ENCODE data around the gene AMPH.
"Not testable (repeated sequence)": the region's sequence is repeated elsewhere in the genome, so short reads cannot be mapped to it uniquely, and the experiment has no call there.

The AMPH gene

DNA sequence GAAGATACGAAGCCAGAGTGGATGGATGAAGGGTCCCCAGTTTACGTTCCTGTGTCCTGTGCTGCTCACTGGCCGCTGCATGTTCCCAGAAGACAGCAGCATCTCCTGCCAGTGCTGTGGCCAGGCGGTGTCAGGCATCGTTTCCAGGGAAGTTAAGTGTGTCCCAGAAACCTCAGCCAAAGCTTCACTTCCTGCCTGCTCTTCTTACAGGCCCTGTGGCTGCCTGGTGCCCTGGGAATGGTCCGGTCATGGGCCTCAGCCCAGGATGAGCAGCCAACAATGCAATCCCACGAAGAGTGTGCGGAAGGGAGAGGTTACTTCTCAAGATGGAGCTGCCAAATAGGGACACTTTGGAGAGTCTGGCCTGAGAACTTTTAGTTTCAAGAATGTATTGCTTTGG is 258.0 kb downstream of the AMPH start:
- Histone ChIP-seq H3K27me3 (ENCODE audit: insufficient read depth, low read length) (no peaks in the 10 kb centered on the region), H3K4me1 (ENCODE audit: control insufficient read depth, insufficient read depth, low read length, unreplicated experiment) (peaks cover 8% of the 10 kb centered on the region), H3K79me2 (ENCODE audit: control insufficient read depth, insufficient read depth, low read length, unreplicated experiment) (no peaks in the 10 kb centered on the region), H3K27ac (ENCODE audit: low read depth, low read length) (no peak overlapping the region), H3K4me3 (ENCODE audit: low read depth, low read length) (no peak overlapping the region), H2AFZ (ENCODE audit: low read length, unreplicated experiment) (no peak overlapping the region), H3K36me3 (ENCODE audit: insufficient read depth, low read length) (no peaks in the 10 kb centered on the region)

GRCh38 chr7:38372290-38372689 is 258.9 kb downstream of the AMPH start:
- H3K27me3 ChIP-seq (ENCODE audit: insufficient read depth, low read length): no peaks in the 10 kb centered on the region
- no peak overlapping the region for H3K4me3 ChIP-seq (ENCODE audit: low read depth, low read length)
- no peaks in the 10 kb centered on the region for H3K79me2 ChIP-seq (ENCODE audit: control insufficient read depth, insufficient read depth, low read length, unreplicated experiment)
- H3K27ac ChIP-seq (ENCODE audit: low read depth, low read length): no peak overlapping the region
- H3K36me3 ChIP-seq (ENCODE audit: insufficient read depth, low read length): no peaks in the 10 kb centered on the region
- H3K4me1 ChIP-seq (ENCODE audit: control insufficient read depth, insufficient read depth, low read length, unreplicated experiment): peaks cover 8% of the 10 kb centered on the region
- H2AFZ ChIP-seq (ENCODE audit: low read length, unreplicated experiment): no peak overlapping the region

DNA sequence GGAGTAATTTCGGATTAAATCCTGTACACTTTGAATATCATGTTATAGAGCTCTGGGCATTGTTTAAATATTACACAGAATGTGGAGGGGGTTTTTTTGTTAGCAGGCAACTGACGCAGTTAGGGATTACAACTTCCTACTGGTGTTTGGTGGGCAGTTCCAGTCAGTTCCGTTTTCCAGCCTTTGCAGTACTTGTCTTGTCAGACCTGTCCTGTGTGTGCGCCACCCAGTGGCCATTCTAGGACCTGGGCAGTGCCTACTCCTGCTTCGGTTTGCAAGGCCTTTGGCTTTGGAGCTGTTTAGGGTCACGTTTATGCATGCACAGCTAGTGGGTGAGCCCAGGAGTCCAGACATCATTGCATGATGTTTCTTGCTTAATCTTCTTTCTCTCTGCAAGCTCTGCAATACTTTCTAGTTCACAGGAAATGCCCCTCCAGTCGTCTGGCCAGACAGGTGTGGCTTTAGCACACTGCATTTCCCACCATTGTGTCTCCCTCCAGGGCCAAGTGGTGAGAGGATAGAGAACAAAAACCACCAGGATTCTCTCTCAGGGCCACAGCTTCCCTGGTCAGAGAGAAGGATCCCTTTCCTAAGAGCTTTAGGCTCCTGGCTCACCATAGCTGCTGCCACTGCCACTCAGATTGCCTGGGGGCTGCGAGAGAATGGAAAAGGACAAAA is 261.2 kb downstream of the AMPH start:
- peak overlapping the region; percentile 41 for H2AFZ ChIP-seq (ENCODE audit: low read length, unreplicated experiment)
- H3K27me3 ChIP-seq (ENCODE audit: insufficient read depth, low read length): no peaks in the 10 kb centered on the region
- H3K4me3 ChIP-seq (ENCODE audit: low read depth, low read length): no peak overlapping the region
- no peaks in the 10 kb centered on the region for H3K79me2 ChIP-seq (ENCODE audit: control insufficient read depth, insufficient read depth, low read length, unreplicated experiment)
- H3K27ac ChIP-seq (ENCODE audit: low read depth, low read length): no peak overlapping the region
- H3K36me3 ChIP-seq (ENCODE audit: insufficient read depth, low read length): no peaks in the 10 kb centered on the region
- peaks cover 8% of the 10 kb centered on the region for H3K4me1 ChIP-seq (ENCODE audit: control insufficient read depth, insufficient read depth, low read length, unreplicated experiment)

- Histone ChIP-seq H3K27me3 (ENCODE audit: insufficient read depth, low read length) (no peaks in the 10 kb centered on the region), H3K79me2 (ENCODE audit: control insufficient read depth, insufficient read depth, low read length, unreplicated experiment) (no peaks in the 10 kb centered on the region), H3K4me1 (ENCODE audit: control insufficient read depth, insufficient read depth, low read length, unreplicated experiment) (peaks cover 8% of the 10 kb centered on the region), H3K36me3 (ENCODE audit: insufficient read depth, low read length) (no peaks in the 10 kb centered on the region), H2AFZ (ENCODE audit: low read length, unreplicated experiment) (no peak overlapping the region), H3K27ac (ENCODE audit: low read depth, low read length) (no peak overlapping the region), H3K4me3 (ENCODE audit: low read depth, low read length) (no peak overlapping the region)
Measured at GRCh38 chr7:38368191-38368605, 263.0 kb downstream of the AMPH start.

DNA sequence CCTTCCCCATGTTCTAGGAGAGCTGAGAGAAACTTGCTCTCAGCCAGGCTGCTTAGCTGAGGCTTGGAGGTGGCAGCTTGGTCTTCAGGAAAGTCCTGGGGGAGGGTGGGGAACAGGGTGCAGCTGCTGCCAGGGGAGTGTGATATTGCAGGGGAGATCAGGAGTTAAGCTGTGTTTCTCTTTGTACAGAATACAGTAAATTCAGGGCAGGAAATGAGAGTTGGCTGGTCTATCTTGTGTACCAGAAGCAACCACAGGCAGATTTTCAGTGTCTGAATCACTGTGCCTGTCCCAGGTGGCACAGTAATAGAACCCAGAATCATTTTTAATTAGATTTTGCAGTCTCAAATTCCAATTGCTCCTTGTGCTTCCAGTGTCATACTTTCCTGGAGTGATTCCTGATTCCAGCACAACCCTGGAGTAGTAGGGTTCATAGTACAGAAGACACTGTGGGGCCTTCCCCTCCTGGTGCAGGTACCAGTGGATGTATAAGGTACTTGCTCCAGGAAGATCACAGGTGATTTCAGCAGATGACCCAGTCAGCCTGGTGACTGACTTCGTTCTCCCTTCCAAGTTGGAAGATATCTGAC is 263.8 kb downstream of the AMPH start:
- Histone ChIP-seq H3K4me3 (ENCODE audit: low read depth, low read length) (no peak overlapping the region), H3K27me3 (ENCODE audit: insufficient read depth, low read length) (no peaks in the 10 kb centered on the region), H3K27ac (ENCODE audit: low read depth, low read length) (no peak overlapping the region), H3K36me3 (ENCODE audit: insufficient read depth, low read length) (no peaks in the 10 kb centered on the region), H2AFZ (ENCODE audit: low read length, unreplicated experiment) (peak overlapping the region; percentile 9), H3K79me2 (ENCODE audit: control insufficient read depth, insufficient read depth, low read length, unreplicated experiment) (no peaks in the 10 kb centered on the region), H3K4me1 (ENCODE audit: control insufficient read depth, insufficient read depth, low read length, unreplicated experiment) (peaks cover 8% of the 10 kb centered on the region)

- not testable (repeated sequence) for H2AFZ ChIP-seq (ENCODE audit: low read length, unreplicated experiment); H3K27ac ChIP-seq (ENCODE audit: low read depth, low read length); H3K79me2 ChIP-seq (ENCODE audit: control insufficient read depth, insufficient read depth, low read length, unreplicated experiment); H3K4me1 ChIP-seq (ENCODE audit: control insufficient read depth, insufficient read depth, low read length, unreplicated experiment); H3K36me3 ChIP-seq (ENCODE audit: insufficient read depth, low read length); H3K27me3 ChIP-seq (ENCODE audit: insufficient read depth, low read length); H3K4me3 ChIP-seq (ENCODE audit: low read depth, low read length)
Measured at GRCh38 chr7:38363379-38363778, 267.8 kb downstream of the AMPH start.

- not testable (repeated sequence) for H2AFZ ChIP-seq (ENCODE audit: low read length, unreplicated experiment)
Measured at GRCh38 chr7:38362611-38363237, 268.4 kb downstream of the AMPH start.

GRCh38 chr7:38360776-38361175 is 270.4 kb downstream of the AMPH start:
- H3K27ac ChIP-seq (ENCODE audit: low read depth, low read length): no peak overlapping the region
- H2AFZ ChIP-seq (ENCODE audit: low read length, unreplicated experiment): no peak overlapping the region
- no peaks in the 10 kb centered on the region for H3K4me1 ChIP-seq (ENCODE audit: control insufficient read depth, insufficient read depth, low read length, unreplicated experiment)
- H3K79me2 ChIP-seq (ENCODE audit: control insufficient read depth, insufficient read depth, low read length, unreplicated experiment): no peaks in the 10 kb centered on the region
- H3K27me3 ChIP-seq (ENCODE audit: insufficient read depth, low read length): no peaks in the 10 kb centered on the region
- H3K36me3 ChIP-seq (ENCODE audit: insufficient read depth, low read length): no peaks in the 10 kb centered on the region
- H3K4me3 ChIP-seq (ENCODE audit: low read depth, low read length): no peak overlapping the region

More at GRCh38 chr7:38362611-38363237, 268.4 kb downstream of the AMPH start:
- not testable (repeated sequence) for H3K36me3 ChIP-seq (ENCODE audit: insufficient read depth, low read length); H3K27ac ChIP-seq (ENCODE audit: low read depth, low read length); H3K4me3 ChIP-seq (ENCODE audit: low read depth, low read length); H3K4me1 ChIP-seq (ENCODE audit: control insufficient read depth, insufficient read depth, low read length, unreplicated experiment); H3K27me3 ChIP-seq (ENCODE audit: insufficient read depth, low read length); H3K79me2 ChIP-seq (ENCODE audit: control insufficient read depth, insufficient read depth, low read length, unreplicated experiment)

DNA sequence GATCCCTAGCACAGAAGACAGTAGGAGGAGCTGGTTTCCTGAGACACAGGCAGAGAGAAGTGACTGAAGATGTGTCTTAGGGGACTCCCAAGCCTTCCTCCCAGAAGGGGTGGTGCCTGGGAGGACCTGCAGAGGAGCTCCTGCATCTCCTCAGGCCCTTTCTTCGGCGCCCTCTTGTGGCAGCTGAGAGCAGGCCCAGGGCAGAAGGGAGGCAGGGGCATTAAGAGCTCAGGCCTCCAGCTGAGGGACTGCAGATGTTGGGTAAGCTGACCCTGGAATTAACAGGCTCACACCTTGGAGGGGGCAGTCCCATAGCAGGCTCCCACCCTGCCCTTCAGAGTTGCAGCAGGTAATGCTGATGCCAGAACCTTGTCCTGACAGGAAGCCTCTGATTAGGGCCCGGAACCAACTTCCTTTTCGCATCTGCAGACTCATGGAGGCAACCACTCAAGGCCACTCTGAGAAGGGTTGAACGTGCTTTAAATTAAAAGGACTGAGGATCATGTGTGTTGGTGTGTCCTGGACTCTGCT is 272.0 kb downstream of the AMPH start:
- H3K27ac ChIP-seq (ENCODE audit: low read depth, low read length); H2AFZ ChIP-seq (ENCODE audit: low read length, unreplicated experiment); H3K79me2 ChIP-seq (ENCODE audit: control insufficient read depth, insufficient read depth, low read length, unreplicated experiment); H3K4me3 ChIP-seq (ENCODE audit: low read depth, low read length); H3K36me3 ChIP-seq (ENCODE audit: insufficient read depth, low read length); H3K27me3 ChIP-seq (ENCODE audit: insufficient read depth, low read length); H3K4me1 ChIP-seq (ENCODE audit: control insufficient read depth, insufficient read depth, low read length, unreplicated experiment): not testable (repeated sequence)

DNA sequence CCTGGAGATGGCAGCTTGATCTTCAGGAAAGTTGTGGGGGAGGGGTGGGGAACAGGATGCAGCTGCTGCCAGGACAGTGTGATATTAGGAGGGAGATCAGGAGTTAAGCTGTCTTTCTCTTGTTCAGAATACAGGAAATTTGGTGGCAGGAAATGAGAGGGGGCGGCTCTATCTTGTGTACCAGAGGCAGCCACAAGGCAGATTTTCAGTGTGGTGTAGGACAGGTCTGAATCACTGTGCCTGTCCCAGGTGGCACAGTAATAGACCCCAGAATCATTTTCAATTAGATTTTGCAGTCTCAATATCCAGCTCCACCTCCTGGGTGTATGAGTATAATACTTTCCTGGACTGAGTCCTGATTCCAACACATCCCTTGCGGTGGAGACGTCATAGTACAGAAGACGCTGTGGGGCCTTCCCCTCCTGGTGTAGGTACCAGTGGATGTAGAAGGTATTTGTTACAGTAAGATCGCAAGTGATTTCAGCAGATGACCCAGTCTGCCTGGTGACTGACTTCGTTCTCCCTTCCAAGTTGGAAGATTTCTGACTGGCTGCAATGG is 272.8 kb downstream of the AMPH start:
- not testable (repeated sequence) for H2AFZ ChIP-seq (ENCODE audit: low read length, unreplicated experiment); H3K79me2 ChIP-seq (ENCODE audit: control insufficient read depth, insufficient read depth, low read length, unreplicated experiment); H3K4me3 ChIP-seq (ENCODE audit: low read depth, low read length); H3K4me1 ChIP-seq (ENCODE audit: control insufficient read depth, insufficient read depth, low read length, unreplicated experiment); H3K27me3 ChIP-seq (ENCODE audit: insufficient read depth, low read length); H3K36me3 ChIP-seq (ENCODE audit: insufficient read depth, low read length); H3K27ac ChIP-seq (ENCODE audit: low read depth, low read length)
